Tibial nerve (tissue), 4 donors: ENCODE data around the gene MCF2L.

Experiments used
- EP300 ChIP-seq, 2 donors: sonication (generic); formaldehyde crosslinking; IDR thresholded peaks; one replicate each; pipeline ENCODE4 v1.6.1; 2017; ENCODE audit warnings: antibody characterized with exemption in 2 of 2, mild to moderate bottlenecking in 1 of 2
- POLR2A ChIP-seq, 2 donors: fragments of 450-650 bp; IDR thresholded peaks; one replicate each; pipeline ENCODE4 v1.6.1; 2017; ENCODE audit warnings: antibody characterized with exemption in 2 of 2, mild to moderate bottlenecking in 2 of 2, moderate library complexity in 2 of 2
- TF ChIP-seq, protein P1 (sequence below), 5 experiments: fragments of 200-600 bp in 3 of 5; fragments of 450-650 bp in 2 of 5; sonication (generic) in 3 of 5; IDR thresholded peaks; one replicate each; pipeline ENCODE4 v1.5.1; 2016 to 2019; ENCODE audit warnings: antibody characterized with exemption in 5 of 5, mild to moderate bottlenecking in 3 of 5, moderate library complexity in 2 of 5

- TF ChIP-seq POLR2A (IDR thresholded peaks at IDR 0.05) (no peak), EP300 (IDR thresholded peaks at IDR 0.05) (no peak)
- TF ChIP-seq, protein P1, sequence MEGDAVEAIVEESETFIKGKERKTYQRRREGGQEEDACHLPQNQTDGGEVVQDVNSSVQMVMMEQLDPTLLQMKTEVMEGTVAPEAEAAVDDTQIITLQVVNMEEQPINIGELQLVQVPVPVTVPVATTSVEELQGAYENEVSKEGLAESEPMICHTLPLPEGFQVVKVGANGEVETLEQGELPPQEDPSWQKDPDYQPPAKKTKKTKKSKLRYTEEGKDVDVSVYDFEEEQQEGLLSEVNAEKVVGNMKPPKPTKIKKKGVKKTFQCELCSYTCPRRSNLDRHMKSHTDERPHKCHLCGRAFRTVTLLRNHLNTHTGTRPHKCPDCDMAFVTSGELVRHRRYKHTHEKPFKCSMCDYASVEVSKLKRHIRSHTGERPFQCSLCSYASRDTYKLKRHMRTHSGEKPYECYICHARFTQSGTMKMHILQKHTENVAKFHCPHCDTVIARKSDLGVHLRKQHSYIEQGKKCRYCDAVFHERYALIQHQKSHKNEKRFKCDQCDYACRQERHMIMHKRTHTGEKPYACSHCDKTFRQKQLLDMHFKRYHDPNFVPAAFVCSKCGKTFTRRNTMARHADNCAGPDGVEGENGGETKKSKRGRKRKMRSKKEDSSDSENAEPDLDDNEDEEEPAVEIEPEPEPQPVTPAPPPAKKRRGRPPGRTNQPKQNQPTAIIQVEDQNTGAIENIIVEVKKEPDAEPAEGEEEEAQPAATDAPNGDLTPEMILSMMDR (IDR thresholded peaks at IDR 0.05), result no peak
Observed at GRCh38 chr13:113138792-113139551, 170.0 kb downstream of the MCF2L start.
